ENCODE measurements around the gene INSYN2A.

GRCh38 chr10:127216274-127216673 is 19.9 kb upstream of the INSYN2A start:
- TF ChIP-seq ZFP3 (CRISPR knock-in tag; IDR thresholded peaks at IDR 0.05) = no peak
- no peak for TF ChIP-seq ZFP30 (CRISPR knock-in tag; IDR thresholded peaks at IDR 0.05)
- no peak for TF ChIP-seq ISL1 (CRISPR knock-in tag; IDR thresholded peaks at IDR 0.05)
- TF ChIP-seq ESRRG (CRISPR knock-in tag; IDR thresholded peaks at IDR 0.05) = no peak
- TF ChIP-seq CREB5 (CRISPR knock-in tag; IDR thresholded peaks at IDR 0.05; ENCODE audit: low read depth) = no peak
- no peak for TF ChIP-seq ARNTL (CRISPR knock-in tag; IDR thresholded peaks at IDR 0.05; ENCODE audit: borderline replicate concordance, low read depth)
- TF ChIP-seq GLIS3 (CRISPR knock-in tag; IDR thresholded peaks at IDR 0.05) = no peak
- TF ChIP-seq BACH2 (CRISPR knock-in tag; IDR thresholded peaks at IDR 0.05; ENCODE audit: borderline replicate concordance) = no peak
- TF ChIP-seq ZNF8 (CRISPR knock-in tag; IDR thresholded peaks at IDR 0.05) = no peak
- TF ChIP-seq CSRNP3 (CRISPR knock-in tag; IDR thresholded peaks at IDR 0.05) = no peak
- no peak for TF ChIP-seq CSDC2 (CRISPR knock-in tag; IDR thresholded peaks at IDR 0.05)
- no peak for TF ChIP-seq RARB (CRISPR knock-in tag; IDR thresholded peaks at IDR 0.05)
- TF ChIP-seq SNAI2 (CRISPR knock-in tag; IDR thresholded peaks at IDR 0.05) = no peak
- no peak for TF ChIP-seq PATZ1 (CRISPR knock-in tag; IDR thresholded peaks at IDR 0.05; ENCODE audit: borderline replicate concordance)
